ENCODE data around the gene DCDC1. TPM values are rescaled to one million over a fixed set of nuclear protein-coding genes. Genes with fewer than 3 reads are reported as not detected.

The DCDC1 gene
- total RNA-seq, 1 donor from 2014 or later: 0.47 TPM

DNA sequence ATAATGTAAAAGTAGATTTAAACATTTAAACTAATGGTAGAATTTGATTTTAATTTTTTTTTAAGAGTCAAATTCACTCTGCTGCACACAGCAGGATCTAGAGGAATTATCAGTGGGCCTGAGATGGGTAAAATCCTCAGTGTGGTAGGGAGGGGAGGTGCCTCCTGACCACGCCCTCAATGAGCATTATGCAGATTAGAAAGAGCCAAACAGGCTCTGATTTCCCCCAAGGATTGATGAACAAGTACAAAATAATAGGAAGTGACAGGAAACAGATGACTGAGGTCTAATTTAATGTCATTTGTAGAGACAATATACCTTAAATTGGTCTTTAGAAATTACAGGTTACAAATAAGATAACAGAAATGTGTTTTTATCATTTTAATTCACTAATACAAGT is 155.2 kb downstream of the DCDC1 start:
- TF ChIP-seq, protein P1, sequence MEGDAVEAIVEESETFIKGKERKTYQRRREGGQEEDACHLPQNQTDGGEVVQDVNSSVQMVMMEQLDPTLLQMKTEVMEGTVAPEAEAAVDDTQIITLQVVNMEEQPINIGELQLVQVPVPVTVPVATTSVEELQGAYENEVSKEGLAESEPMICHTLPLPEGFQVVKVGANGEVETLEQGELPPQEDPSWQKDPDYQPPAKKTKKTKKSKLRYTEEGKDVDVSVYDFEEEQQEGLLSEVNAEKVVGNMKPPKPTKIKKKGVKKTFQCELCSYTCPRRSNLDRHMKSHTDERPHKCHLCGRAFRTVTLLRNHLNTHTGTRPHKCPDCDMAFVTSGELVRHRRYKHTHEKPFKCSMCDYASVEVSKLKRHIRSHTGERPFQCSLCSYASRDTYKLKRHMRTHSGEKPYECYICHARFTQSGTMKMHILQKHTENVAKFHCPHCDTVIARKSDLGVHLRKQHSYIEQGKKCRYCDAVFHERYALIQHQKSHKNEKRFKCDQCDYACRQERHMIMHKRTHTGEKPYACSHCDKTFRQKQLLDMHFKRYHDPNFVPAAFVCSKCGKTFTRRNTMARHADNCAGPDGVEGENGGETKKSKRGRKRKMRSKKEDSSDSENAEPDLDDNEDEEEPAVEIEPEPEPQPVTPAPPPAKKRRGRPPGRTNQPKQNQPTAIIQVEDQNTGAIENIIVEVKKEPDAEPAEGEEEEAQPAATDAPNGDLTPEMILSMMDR (IDR thresholded peaks at IDR 0.05; ENCODE audit: partially characterized antibody, unreplicated experiment): no peak
- Mint-ChIP-seq H3K4me1 (ENCODE audit: low read depth, unreplicated experiment) (no peaks in the 10 kb centered on the region), H3K4me3 (ENCODE audit: unreplicated experiment) (no peak overlapping the region), H3K9me3 (ENCODE audit: unreplicated experiment) (no peaks in the 10 kb centered on the region), H3K27ac (ENCODE audit: unreplicated experiment) (no peak overlapping the region), H3K27me3 (ENCODE audit: unreplicated experiment) (no peaks in the 10 kb centered on the region), H3K36me3 (ENCODE audit: unreplicated experiment) (no peaks in the 10 kb centered on the region)
- no peak for DNase-seq

DNA sequence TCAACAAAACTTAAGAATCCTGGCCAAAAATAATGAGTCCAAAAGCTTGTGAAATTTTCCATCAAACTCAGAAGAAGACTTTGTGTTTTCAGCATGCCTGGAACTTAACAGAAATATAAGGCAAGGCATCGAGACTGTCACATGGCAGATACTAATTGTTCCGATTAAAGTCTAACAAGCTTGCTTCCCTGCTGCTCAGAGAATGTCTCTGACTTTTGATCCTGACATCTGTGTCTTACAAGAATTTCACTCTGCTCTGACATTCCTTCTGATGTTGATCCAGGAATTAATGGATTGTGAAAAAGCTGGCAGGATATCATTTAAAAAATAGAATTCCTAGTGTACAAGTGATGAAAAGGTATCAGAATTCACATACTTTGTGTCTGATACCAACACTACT is 170.2 kb downstream of the DCDC1 start:
- no peak overlapping the region for H3K4me3 Mint-ChIP-seq (ENCODE audit: unreplicated experiment)
- DNase-seq: no peak
- no peaks in the 10 kb centered on the region for H3K36me3 Mint-ChIP-seq (ENCODE audit: unreplicated experiment)
- no peaks in the 10 kb centered on the region for H3K4me1 Mint-ChIP-seq (ENCODE audit: low read depth, unreplicated experiment)
- H3K27ac Mint-ChIP-seq (ENCODE audit: unreplicated experiment): no peak overlapping the region
- H3K27me3 Mint-ChIP-seq (ENCODE audit: unreplicated experiment): no peaks in the 10 kb centered on the region
- TF ChIP-seq, protein P1 (IDR thresholded peaks at IDR 0.05; ENCODE audit: partially characterized antibody, unreplicated experiment): no peak
- no peaks in the 10 kb centered on the region for H3K9me3 Mint-ChIP-seq (ENCODE audit: unreplicated experiment)

DNA sequence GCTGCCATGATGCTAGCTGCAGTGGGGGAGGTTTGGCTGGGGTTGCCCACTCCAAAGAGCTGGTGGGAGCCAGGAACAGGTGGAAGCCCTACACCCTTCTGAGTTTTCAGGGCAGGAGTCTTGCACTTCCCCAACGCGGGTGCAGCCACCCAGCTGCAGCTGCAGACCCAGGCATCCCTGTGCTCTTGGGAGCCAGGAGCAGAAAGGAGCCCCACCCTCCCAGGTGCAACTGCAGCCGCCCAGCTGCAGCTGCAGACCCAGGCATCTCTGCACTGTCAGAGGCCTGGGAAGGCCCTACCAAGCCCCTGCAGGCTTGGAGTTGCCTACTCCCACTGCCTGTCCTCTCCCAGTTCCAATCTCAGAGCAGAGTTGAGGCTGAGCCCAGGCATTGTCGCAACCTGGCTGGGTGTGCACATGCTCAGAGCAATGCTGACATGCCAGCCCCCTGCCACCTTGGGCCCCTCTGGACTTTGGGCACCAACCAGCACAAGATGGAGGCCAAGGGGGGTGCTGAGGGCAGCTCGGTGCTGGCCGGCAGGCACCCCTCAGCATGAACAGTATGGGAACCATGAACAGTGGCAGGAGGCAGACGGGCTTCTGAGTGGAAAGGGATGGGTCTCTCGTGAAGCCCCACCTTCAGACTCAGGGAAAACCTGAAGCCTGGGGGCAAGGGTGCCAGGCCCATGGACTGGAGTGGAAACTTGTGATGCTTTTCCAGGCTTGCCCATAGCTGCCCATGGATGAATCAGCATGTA is 195.4 kb downstream of the DCDC1 start:
- Mint-ChIP-seq H3K9me3 (ENCODE audit: unreplicated experiment) (peaks cover 8% of the 10 kb centered on the region), H3K27me3 (ENCODE audit: unreplicated experiment) (no peaks in the 10 kb centered on the region), H3K36me3 (ENCODE audit: unreplicated experiment) (peaks cover 16% of the 10 kb centered on the region), H3K4me3 (ENCODE audit: unreplicated experiment) (no peak overlapping the region), H3K4me1 (ENCODE audit: low read depth, unreplicated experiment) (no peaks in the 10 kb centered on the region), H3K27ac (ENCODE audit: unreplicated experiment) (no peak overlapping the region)
- TF ChIP-seq, protein P1 (IDR thresholded peaks at IDR 0.05; ENCODE audit: partially characterized antibody, unreplicated experiment): no peak
- DNase-seq: no peak

DNA sequence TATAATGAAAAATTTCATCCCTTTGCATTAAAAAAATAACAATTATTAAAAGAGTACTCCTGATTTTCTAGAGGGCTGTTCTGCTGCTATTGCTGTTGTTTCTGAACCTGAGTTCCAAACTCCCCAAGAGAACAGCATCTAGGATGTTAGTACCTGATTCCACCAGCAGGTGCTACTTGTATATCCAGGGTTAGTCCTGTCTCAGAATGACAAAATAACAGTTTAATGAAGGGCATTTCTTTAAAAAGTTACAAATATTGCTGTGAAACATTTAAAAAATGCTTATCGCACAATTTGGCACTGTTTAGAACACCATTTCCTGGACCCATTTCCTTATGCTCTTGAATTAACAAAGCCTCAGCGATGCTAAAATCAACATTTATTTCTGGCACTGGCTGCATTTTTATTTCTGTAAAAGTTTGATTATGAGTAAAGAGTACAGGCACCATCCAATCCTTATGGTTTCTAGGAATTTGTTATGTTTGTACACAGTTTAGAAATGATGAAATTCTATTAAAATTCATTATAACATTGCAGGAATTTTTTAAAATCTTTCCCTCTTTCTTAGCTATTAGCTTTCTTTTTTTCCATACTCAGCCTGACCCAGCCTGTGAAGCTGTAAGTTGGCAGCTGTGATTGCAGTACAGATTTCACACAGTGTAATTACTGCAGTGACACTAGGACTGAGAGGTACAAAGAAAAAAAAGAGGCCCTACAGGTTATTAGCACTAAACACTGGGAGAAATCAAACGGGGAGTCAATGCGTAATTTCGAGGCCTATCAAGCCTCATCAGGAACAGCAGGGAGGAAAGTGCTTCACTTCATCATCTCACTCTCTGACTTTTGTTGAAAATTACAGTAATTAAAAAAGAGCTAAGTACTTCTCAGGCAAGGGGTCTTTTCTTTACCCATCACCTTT is 208.8 kb downstream of the DCDC1 start:
- Mint-ChIP-seq H3K9me3 (ENCODE audit: unreplicated experiment) (no peaks in the 10 kb centered on the region), H3K36me3 (ENCODE audit: unreplicated experiment) (no peaks in the 10 kb centered on the region), H3K4me3 (ENCODE audit: unreplicated experiment) (no peak overlapping the region), H3K4me1 (ENCODE audit: low read depth, unreplicated experiment) (no peaks in the 10 kb centered on the region), H3K27me3 (ENCODE audit: unreplicated experiment) (no peaks in the 10 kb centered on the region), H3K27ac (ENCODE audit: unreplicated experiment) (no peak overlapping the region)
- DNase-seq: no peak
- TF ChIP-seq, protein P1 (IDR thresholded peaks at IDR 0.05; ENCODE audit: partially characterized antibody, unreplicated experiment): peak; percentile 80
